Esophagus muscularis mucosa (tissue), 4 donors: Measurements from ENCODE around the gene NANOS1. TPM values are rescaled to one million over a fixed set of nuclear protein-coding genes. Genes with fewer than 3 reads are reported as not detected.

Source experiments
- DNase-seq: peaks from one replicate; pipeline ENCODE4 v3.0.0-alpha.2; 2017; ENCODE audit errors: extremely low spot score
- H3K27ac ChIP-seq, 4 donors: fragments of 200-600 bp; sonication (generic); replicated peaks in 1 of 4; 1 replicate in 3 of 4; 2 replicates in 1 of 4; pipeline ENCODE4 v1.5.1; 2016 to 2019; ENCODE audit warnings: mild to moderate bottlenecking in 1 of 4
- H3K27me3 ChIP-seq, 4 donors: fragments of 200-600 bp; sonication (generic); one replicate each; pipeline versions ENCODE4 v1.5.1 to v1.6.0; 2016 to 2019
- H3K36me3 ChIP-seq, 4 donors: fragments of 200-600 bp; sonication (generic); one replicate each; pipeline ENCODE4 v1.5.1; 2016 to 2019
- H3K4me1 ChIP-seq, 4 donors: fragments of 200-600 bp; sonication (generic); one replicate each; pipeline ENCODE4 v1.5.1; 2016 to 2019
- H3K4me3 ChIP-seq, 4 donors: fragments of 200-600 bp; sonication (generic); 1 replicate in 2 of 4; 2 replicates in 2 of 4; pipeline ENCODE4 v1.5.1; 2016 to 2019; ENCODE audit warnings: mild to moderate bottlenecking in 4 of 4, moderate library complexity in 1 of 4
- H3K9me3 ChIP-seq, 4 donors: fragments of 200-600 bp; sonication (generic); 1 replicate in 3 of 4; 2 replicates in 1 of 4; pipeline ENCODE4 v1.5.1; 2016 to 2019
- CTCF ChIP-seq, 3 experiments: fragments of 200-600 bp in 2 of 3; fragments of 450-650 bp in 1 of 3; sonication (generic) in 2 of 3; IDR thresholded peaks; one replicate each; pipeline ENCODE4 v1.5.1; 2017 to 2019; ENCODE audit warnings: antibody characterized with exemption in 3 of 3, mild to moderate bottlenecking in 2 of 3, moderate library complexity in 1 of 3
- EP300 ChIP-seq: sonication (generic); formaldehyde crosslinking; IDR thresholded peaks from one replicate; pipeline ENCODE4 v1.6.1; 2017; ENCODE audit warnings: antibody characterized with exemption
- POLR2A ChIP-seq: fragments of 450-650 bp; IDR thresholded peaks from one replicate; pipeline ENCODE4 v1.6.1; 2017; ENCODE audit warnings: antibody characterized with exemption, moderate library complexity, mild to moderate bottlenecking, low read depth
- POLR2AphosphoS5 ChIP-seq, 2 donors: sonication (generic); formaldehyde crosslinking; IDR thresholded peaks; one replicate each; pipeline ENCODE4 v1.6.1; 2017; ENCODE audit warnings: antibody characterized with exemption in 2 of 2
- whole genome bisulfite sequencing: methylation state at CpG from one replicate; pipeline ENCODE4 v1.1.5; 2018; 5-methylcytosine and 5-hydroxymethylcytosine counted together
- intact Hi-C: fragments of 100-400 bp; cut with DNase I; formaldehyde crosslinking; loops from one replicate; pipeline ENCODE4 v1.15.1; 2023
- total RNA-seq, 4 donors: library from RNA; depleted of rRNA; stranded (reverse); fragments of >200 nt; gene quantifications; one replicate each; pipeline versions ENCODE4 v1.1.0 to v1.2.1, GENCODE V29; 2016

NANOS1 gene
- total RNA-seq, 4 donors from 2014 or later: 8.0 to 24.4 (median 14.6) TPM

- TF ChIP-seq EP300: no peak
- TF ChIP-seq POLR2A: no peak
- TF ChIP-seq CTCF (IDR thresholded peaks at IDR 0.05): no peak
- TF ChIP-seq POLR2AphosphoS5 (IDR thresholded peaks at IDR 0.05): no peak
- DNase-seq: no peak
- H3K27ac ChIP-seq: no peak overlapping the region
- no peaks in the 10 kb centered on the region for H3K27me3 ChIP-seq
- peaks cover 21 to 48% (median 40%) of the 10 kb centered on the region in 4 donors for H3K36me3 ChIP-seq
- intact Hi-C loops: no loop called here
- WGBS: 74% methylated on average over 6 of the region's 6 CpGs
- H3K4me1 ChIP-seq: peaks cover 16 to 59% (median 45%) of the 10 kb centered on the region in 4 donors
- H3K9me3 ChIP-seq: no peaks in the 10 kb centered on the region
- H3K4me3 ChIP-seq: no peak overlapping the region
These were observed 44.1 kb downstream of the NANOS1 start for GRCh38 chr10:119073584-119073983.

DNA sequence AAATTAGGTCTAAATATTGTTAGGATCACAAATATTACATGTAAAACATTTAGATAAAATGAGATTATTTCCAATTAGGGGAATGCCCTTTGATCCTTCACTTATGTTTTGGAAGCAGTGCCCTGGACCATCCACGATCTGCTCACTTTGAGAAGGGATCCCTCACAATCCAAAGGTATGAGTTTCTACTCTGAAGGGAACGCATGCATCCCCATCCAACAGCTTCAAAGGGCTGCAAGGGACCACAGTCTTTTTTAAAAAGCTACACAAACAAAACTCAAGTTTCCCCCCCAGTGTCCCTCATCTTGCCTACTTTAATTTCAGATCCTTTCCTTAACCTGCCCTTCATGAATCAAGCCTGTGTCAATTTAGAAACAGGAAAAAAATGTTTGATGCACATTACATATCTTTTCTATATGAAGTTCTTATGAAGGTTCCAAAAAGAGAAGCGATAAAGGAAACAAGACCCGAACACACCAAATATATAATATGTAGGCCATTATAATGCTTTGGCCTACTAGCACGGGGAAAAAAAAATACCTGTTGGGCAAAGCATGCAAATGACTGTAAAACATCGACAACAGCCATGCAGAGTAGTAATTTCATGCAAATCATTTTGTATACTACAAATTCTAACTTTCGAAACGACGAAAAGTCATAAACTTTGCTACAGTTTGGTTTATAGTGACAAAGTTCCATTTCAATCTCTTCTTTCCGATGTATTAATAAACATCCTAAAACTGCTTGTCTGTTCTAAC lies 49.1 kb downstream of the NANOS1 start:
- intact Hi-C loops: loop anchor here (2.0 kb wide), 1 partner anchor 22 kb away; no protein-coding TSS in a partner anchor
- 37% methylated on average over 10 of the region's 10 CpGs for WGBS
- H3K9me3 ChIP-seq: no peaks in the 10 kb centered on the region
- peaks cover 22 to 65% (median 55%) of the 10 kb centered on the region in 4 donors for H3K4me1 ChIP-seq
- no peaks in the 10 kb centered on the region for H3K36me3 ChIP-seq
- DNase-seq: no peak
- TF ChIP-seq CTCF (IDR thresholded peaks at IDR 0.05) (no peak), POLR2AphosphoS5 (IDR thresholded peaks at IDR 0.05) (no peak), EP300 (no peak), POLR2A (no peak)
- H3K27ac ChIP-seq: peak overlapping the region in 3 of 4 donors; percentile 98 to 99 (median 98)
- H3K4me3 ChIP-seq: peak overlapping the region; percentile 81 to 99 (median 93)
- H3K27me3 ChIP-seq: no peaks in the 10 kb centered on the region

- Histone ChIP-seq H3K27me3 (no peaks in the 10 kb centered on the region), H3K9me3 (no peaks in the 10 kb centered on the region), H3K4me1 (peaks cover 22 to 56% (median 48%) of the 10 kb centered on the region in 4 donors), H3K27ac (peak overlapping the region; percentile 98 to 99 (median 98)), H3K36me3 (no peaks in the 10 kb centered on the region), H3K4me3 (peak overlapping the region; percentile 81 to 99 (median 93))
- under 1% methylated on average over 21 of the region's 48 CpGs for WGBS
- DNase-seq: peak; percentile 93
- intact Hi-C loops: loop anchor here (2.0 kb wide), 1 partner anchor 21 kb away; no protein-coding TSS in a partner anchor
- TF ChIP-seq POLR2A: no peak
- TF ChIP-seq POLR2AphosphoS5 (IDR thresholded peaks at IDR 0.05): peak in 1 of 2 donors; percentile 53
- TF ChIP-seq CTCF (IDR thresholded peaks at IDR 0.05): no peak
- no peak for TF ChIP-seq EP300
These were observed 50.3 kb downstream of the NANOS1 start for GRCh38 chr10:119079599-119080520.

GRCh38 chr10:119080521-119081259 lies 51.2 kb downstream of the NANOS1 start, which contains the start of gene EIF3A:
Gene EIF3A (minus strand): TSS chr10:119080817. CDS start chr10:119080676, 141 bp downstream.
- DNase-seq: peak; percentile 95

More at GRCh38 chr10:119080521-119081259, 51.2 kb downstream of the NANOS1 start, which contains the start of gene EIF3A:
- intact Hi-C loops: no loop called here
- Histone ChIP-seq H3K4me3 (peak within 1 kb of the TSS; percentile 81 to 99 (median 93)), H3K27ac (peak within 1 kb of the TSS; percentile 98 to 99 (median 98)), H3K36me3 (no peaks in the 10 kb centered on the region), H3K27me3 (no peaks in the 10 kb centered on the region), H3K9me3 (no peaks in the 10 kb centered on the region), H3K4me1 (peaks cover 22 to 49% (median 46%) of the 10 kb centered on the region in 4 donors)
- TF ChIP-seq CTCF (IDR thresholded peaks at IDR 0.05) (no peak), POLR2A (peak; percentile 91), POLR2AphosphoS5 (IDR thresholded peaks at IDR 0.05) (peak; percentile 96 to 97), EP300 (peak; percentile 21)
- 0% methylated on average over 30 of the region's 74 CpGs for WGBS
